Psoas muscle (tissue), 8 donors: ENCODE data around the gene KASH5. TPM values are rescaled to one million over a fixed set of nuclear protein-coding genes. Genes with fewer than 3 reads are reported as not detected.

Experiments
- ATAC-seq, 4 donors: fragments of 200-7000 bp; cut with Tn5 transposase; one replicate each; pipeline ENCODE4 v1.9.1; 2020; ENCODE audit warnings: moderate library complexity in 3 of 4, mild to moderate bottlenecking in 2 of 4
- DNase-seq, 2 donors: peaks; one replicate each; pipeline ENCODE4 v3.0.0-alpha.2; 2020
- H3K27ac ChIP-seq: fragments of 200-600 bp; one replicate; pipeline ENCODE4 v1.8.0; 2022
- H3K27me3 ChIP-seq, 3 donors: fragments of 200-600 bp in 1 of 3; one replicate each; pipeline versions ENCODE4 v1.6.1 to v1.8.0; 2013 to 2022; ENCODE audit warnings: low read length in 2 of 3, mild to moderate bottlenecking in 2 of 3, moderate library complexity in 1 of 3; ENCODE audit not compliant: insufficient read depth in 3 of 3
- H3K36me3 ChIP-seq, 2 donors: fragments of 200-600 bp in 1 of 2; one replicate each; pipeline versions ENCODE4 v1.6.1 to v1.8.0; 2013 to 2022; ENCODE audit warnings: low read depth in 1 of 2, mild to moderate bottlenecking in 1 of 2, moderate library complexity in 1 of 2; ENCODE audit not compliant: insufficient read depth in 1 of 2
- H3K4me1 ChIP-seq: fragments of 200-600 bp; one replicate; pipeline ENCODE4 v1.8.0; 2022
- H3K4me3 ChIP-seq: fragments of 200-600 bp; one replicate; pipeline ENCODE4 v1.8.0; 2022; ENCODE audit warnings: mild to moderate bottlenecking
- H3K9me3 ChIP-seq: fragments of 200-600 bp; one replicate; pipeline ENCODE4 v1.8.0; 2022
- CTCF ChIP-seq: fragments of 200-600 bp; IDR thresholded peaks from one replicate; pipeline ENCODE4 v1.8.0; 2022; ENCODE audit warnings: antibody characterized with exemption
- WGBS, 3 donors: extraction: QIAGEN DNeasy Blood & Tissue Kit; methylation state at CpG; one replicate each; pipeline versions ENCODE4 v1.1.6 to v1.1.7; 2013; 5-methylcytosine and 5-hydroxymethylcytosine counted together
- intact Hi-C, 2 donors: fragments of 100-400 bp; cut with DNase I; formaldehyde crosslinking; loops; one replicate each; pipeline versions ENCODE4 v1.11.0 to v1.14.2; 2022
- polyA plus RNA-seq, 3 donors: library from polyadenylated mRNA; stranded (reverse); fragments of 200-250 nt; gene quantifications; one replicate each; pipeline ENCODE4 v1.2.3, GENCODE V29; 2013
- total RNA-seq, 4 donors: library from RNA; stranded (reverse); fragmentation: NEBNext Ultra II Directional in 2 of 4; extraction: Animal tissue kit (Norgen Biotek cat#: 25700) in 2 of 4; gene quantifications; one replicate each; pipeline versions ENCODE4 v1.2.1 to v1.2.4, GENCODE V29; 2021 to 2023
- donor health status: healthy with polysubstance abuse.
- donor health status: DM: no; HTN: no; CAD: no; lungs with moderate emphysema.
- donor health status: Bipolar disorder and iron deficiency.
- donor health status: healthy.
- donor health status: DM: yes; HTN: yes; CAD: no.
- donor health status: DM: no; HTN: no; CAD: no.
- donor health status: DM: no; HTN: no; CAD: no.
- donor health status: DM: yes; HTN: yes; CAD: no.

KASH5 gene
- total and polyA plus RNA-seq, 7 donors: not detected

DNA sequence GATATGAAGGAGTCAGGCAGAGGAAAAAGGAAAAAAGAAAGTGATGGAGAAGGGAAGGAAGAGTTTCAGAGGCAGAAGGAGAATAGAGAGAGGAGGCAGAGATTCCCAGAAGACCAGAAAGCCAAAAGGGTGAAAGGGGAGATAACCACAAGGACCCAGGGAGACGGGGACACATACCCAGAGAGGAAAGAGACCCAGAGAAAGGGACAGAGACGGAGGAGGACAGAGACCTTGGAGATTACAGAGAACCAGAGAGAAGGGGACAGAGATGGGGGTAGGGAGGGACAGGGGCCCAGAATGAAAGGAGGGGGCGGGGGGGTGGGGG lies 33.8 kb downstream of the KASH5 start:
- DNase-seq: no peak
- intact Hi-C loops: no loop called here
- H3K27ac ChIP-seq: no peak overlapping the region
- no peak overlapping the region for H3K4me3 ChIP-seq
- H3K4me1 ChIP-seq: peaks cover 21% of the 10 kb centered on the region
- no peaks in the 10 kb centered on the region for H3K9me3 ChIP-seq
- no peak for ATAC-seq
- no peak for TF ChIP-seq CTCF
- WGBS, 3 donors: 5 to 28% (median 24%) methylated on average over 3 of the region's 3 CpGs
- H3K27me3 ChIP-seq: peaks cover 0 to 100% (median 48%) of the 10 kb centered on the region in 3 donors
- no peaks in the 10 kb centered on the region for H3K36me3 ChIP-seq

DNA sequence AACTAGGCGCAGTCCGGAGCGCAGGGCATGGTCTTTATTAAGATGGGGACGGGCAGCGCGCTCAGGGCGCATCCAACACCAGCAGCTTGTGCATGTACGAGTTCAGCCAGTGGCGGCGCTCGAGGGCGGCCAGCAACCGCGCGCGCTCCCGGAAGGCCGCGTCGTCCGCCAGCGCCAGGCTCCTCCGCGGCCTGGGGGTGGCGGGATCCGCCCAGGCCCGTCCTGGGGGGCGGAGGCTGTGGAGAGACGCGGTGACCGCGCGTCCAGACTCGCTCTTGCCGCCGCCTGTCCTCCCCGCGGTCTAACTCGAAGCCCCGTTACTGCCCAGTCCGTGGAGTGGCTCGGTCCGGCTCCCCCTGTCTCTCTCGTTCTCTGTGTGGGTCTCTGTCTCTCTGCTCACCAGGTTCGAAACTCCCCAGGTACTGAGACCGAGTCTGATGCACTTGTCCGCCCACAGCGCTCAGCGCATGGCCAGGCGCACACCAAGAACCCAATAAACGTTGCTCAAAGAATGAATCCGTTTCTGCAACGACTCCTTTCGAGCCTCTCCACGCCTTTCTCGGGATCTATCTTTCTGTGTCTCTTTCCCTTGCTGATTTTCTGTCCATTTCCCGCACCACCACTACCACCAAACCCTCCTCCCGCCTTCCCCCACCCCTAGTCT lies 34.5 kb downstream of the KASH5 start:
- H3K4me3 ChIP-seq: peak overlapping the region; percentile 46
- H3K36me3 ChIP-seq: no peaks in the 10 kb centered on the region
- WGBS, 3 donors: 2% methylated on average over 49 to 58 of the region's 58 CpGs
- H3K9me3 ChIP-seq: no peaks in the 10 kb centered on the region
- peaks cover 0 to 100% (median 53%) of the 10 kb centered on the region in 3 donors for H3K27me3 ChIP-seq
- DNase-seq (peak; percentile 56 to 72), ATAC-seq (peak; percentile 58 to 88 (median 80))
- H3K4me1 ChIP-seq: peaks cover 21% of the 10 kb centered on the region
- no peak overlapping the region for H3K27ac ChIP-seq
- peak; percentile 42 for TF ChIP-seq CTCF
- intact Hi-C loops: no loop called here

DNA sequence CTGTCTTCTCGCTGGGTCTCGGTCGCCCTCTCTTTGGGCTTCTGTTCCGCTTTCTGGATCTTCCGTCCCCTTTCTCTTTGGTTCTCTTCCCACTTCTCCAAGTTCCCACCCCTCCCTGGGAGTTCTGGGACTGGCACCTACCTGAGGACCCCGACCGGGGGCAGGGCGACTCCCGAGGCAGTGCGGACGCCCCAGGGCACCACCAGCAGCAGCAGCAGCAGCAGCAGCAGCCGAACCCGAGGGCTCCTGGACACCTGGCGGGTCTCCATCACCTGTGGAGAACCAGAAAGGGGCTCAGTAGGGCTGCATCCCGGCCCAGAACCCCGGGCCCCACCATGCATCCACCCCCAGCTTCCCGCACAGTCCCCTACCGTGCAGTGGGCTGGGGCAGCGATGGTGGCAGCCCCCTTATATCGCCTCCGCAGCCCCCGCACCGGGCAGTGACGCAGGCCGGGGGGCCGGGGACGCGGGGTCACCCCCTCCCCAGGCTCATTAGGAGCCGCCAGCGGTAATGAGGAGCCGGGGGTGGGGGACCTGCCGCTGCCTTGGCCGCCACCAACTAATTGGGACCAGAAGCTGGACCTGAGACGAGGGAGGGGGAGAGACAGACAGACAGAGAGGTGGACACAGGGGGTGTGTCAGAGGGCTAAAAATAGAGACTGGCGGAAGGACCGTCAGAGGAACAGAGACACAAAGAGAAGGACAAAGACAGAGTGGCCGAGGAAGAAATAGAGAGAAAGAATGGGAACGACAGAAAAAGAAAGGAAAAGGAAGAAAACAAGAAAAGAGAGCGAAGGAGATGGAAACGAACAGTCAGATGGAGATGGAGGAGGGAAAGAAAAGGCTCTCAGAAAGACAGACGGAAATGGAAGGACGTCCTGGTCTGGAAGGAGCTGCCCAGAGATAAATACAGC lies 35.3 kb downstream of the KASH5 start, which contains the start of gene PTH2:
PTH2 (minus strand) TSS at position 371 of the 914 bp plus-strand sequence; CDS start at position 269, 102 bp downstream.
- no peak for DNase-seq
- intact Hi-C loops: no loop called here
- WGBS, 3 donors: 6 to 7% (median 7%) methylated on average over 41 to 42 of the region's 42 CpGs

DNA sequence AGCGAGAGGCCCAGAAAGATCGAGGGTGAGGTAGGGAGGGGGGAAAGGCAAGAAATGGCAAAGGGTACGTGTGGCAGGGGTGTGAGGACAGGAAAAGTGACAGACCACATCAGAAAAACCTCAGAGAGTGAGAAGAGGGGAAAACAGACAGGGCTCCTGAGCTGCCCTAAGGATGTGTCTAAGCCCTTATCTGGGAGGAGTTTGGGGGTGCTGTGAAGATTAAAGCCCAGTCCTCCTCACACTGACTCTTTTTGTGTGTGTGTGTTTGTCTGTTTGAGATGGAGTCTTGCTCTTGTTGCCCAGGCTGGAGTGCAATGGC lies 35.9 kb downstream of the KASH5 start:
- Histone ChIP-seq H3K9me3 (no peaks in the 10 kb centered on the region), H3K4me3 (no peak overlapping the region), H3K36me3 (no peaks in the 10 kb centered on the region), H3K27ac (no peak overlapping the region), H3K4me1 (peaks cover 28% of the 10 kb centered on the region), H3K27me3 (peaks cover 0 to 98% (median 59%) of the 10 kb centered on the region in 3 donors)
- ATAC-seq: no peak
- 6 to 13% (median 10%) methylated on average over 3 of the region's 3 CpGs for WGBS, 3 donors
- intact Hi-C loops: no loop called here
- no peak for DNase-seq
- no peak for TF ChIP-seq CTCF

More for the DNA sequence above, 35.3 kb downstream of the KASH5 start, which contains the start of gene PTH2:
- ATAC-seq: peak in 2 of 4 donors; percentile 32 to 55
- Histone ChIP-seq H3K9me3 (no peaks in the 10 kb centered on the region), H3K4me3 (peak within 1 kb of the TSS; percentile 46), H3K27me3 (peaks cover 0 to 100% (median 59%) of the 10 kb centered on the region in 3 donors), H3K4me1 (peaks cover 26% of the 10 kb centered on the region), H3K36me3 (no peaks in the 10 kb centered on the region), H3K27ac (no peak within 1 kb of the TSS)
- no peak for TF ChIP-seq CTCF
